Measurements from ENCODE around the gene BLMH. TPM values are rescaled to one million over a fixed set of nuclear protein-coding genes. Genes with fewer than 3 reads are reported as not detected.

The BLMH gene
- total and polyA plus RNA-seq, 2 experiments from 2014 or later, result 36.4 to 58.7 TPM

GRCh38 chr17:30332057-30332542 is 40.4 kb upstream of the BLMH start (continued):
- TF ChIP-seq ZNF462 (CRISPR knock-in tag; IDR thresholded peaks at IDR 0.05) (no peak), ZNF114 (CRISPR knock-in tag; IDR thresholded peaks at IDR 0.05) (no peak), ZNF331 (CRISPR knock-in tag; IDR thresholded peaks at IDR 0.05; ENCODE audit: low read depth) (no peak), EZH2phosphoT487 (IDR thresholded peaks at IDR 0.05; ENCODE audit: unreplicated experiment) (no peak), STAT1 (IDR thresholded peaks at IDR 0.05; ENCODE audit: unreplicated experiment) (no peak)
- TF ChIP-seq, protein P1, sequence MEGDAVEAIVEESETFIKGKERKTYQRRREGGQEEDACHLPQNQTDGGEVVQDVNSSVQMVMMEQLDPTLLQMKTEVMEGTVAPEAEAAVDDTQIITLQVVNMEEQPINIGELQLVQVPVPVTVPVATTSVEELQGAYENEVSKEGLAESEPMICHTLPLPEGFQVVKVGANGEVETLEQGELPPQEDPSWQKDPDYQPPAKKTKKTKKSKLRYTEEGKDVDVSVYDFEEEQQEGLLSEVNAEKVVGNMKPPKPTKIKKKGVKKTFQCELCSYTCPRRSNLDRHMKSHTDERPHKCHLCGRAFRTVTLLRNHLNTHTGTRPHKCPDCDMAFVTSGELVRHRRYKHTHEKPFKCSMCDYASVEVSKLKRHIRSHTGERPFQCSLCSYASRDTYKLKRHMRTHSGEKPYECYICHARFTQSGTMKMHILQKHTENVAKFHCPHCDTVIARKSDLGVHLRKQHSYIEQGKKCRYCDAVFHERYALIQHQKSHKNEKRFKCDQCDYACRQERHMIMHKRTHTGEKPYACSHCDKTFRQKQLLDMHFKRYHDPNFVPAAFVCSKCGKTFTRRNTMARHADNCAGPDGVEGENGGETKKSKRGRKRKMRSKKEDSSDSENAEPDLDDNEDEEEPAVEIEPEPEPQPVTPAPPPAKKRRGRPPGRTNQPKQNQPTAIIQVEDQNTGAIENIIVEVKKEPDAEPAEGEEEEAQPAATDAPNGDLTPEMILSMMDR (conservative IDR thresholded peaks at IDR 0.05; ENCODE audit: low read depth in 2 of 2), result no peak
- TF ChIP-seq, protein P2, sequence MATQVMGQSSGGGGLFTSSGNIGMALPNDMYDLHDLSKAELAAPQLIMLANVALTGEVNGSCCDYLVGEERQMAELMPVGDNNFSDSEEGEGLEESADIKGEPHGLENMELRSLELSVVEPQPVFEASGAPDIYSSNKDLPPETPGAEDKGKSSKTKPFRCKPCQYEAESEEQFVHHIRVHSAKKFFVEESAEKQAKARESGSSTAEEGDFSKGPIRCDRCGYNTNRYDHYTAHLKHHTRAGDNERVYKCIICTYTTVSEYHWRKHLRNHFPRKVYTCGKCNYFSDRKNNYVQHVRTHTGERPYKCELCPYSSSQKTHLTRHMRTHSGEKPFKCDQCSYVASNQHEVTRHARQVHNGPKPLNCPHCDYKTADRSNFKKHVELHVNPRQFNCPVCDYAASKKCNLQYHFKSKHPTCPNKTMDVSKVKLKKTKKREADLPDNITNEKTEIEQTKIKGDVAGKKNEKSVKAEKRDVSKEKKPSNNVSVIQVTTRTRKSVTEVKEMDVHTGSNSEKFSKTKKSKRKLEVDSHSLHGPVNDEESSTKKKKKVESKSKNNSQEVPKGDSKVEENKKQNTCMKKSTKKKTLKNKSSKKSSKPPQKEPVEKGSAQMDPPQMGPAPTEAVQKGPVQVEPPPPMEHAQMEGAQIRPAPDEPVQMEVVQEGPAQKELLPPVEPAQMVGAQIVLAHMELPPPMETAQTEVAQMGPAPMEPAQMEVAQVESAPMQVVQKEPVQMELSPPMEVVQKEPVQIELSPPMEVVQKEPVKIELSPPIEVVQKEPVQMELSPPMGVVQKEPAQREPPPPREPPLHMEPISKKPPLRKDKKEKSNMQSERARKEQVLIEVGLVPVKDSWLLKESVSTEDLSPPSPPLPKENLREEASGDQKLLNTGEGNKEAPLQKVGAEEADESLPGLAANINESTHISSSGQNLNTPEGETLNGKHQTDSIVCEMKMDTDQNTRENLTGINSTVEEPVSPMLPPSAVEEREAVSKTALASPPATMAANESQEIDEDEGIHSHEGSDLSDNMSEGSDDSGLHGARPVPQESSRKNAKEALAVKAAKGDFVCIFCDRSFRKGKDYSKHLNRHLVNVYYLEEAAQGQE (IDR thresholded peaks at IDR 0.05; ENCODE audit: unreplicated experiment), result no peak
